PC-3 (cell line): ENCODE data around the gene MXRA7. TPM values are rescaled to one million over a fixed set of nuclear protein-coding genes. Genes with fewer than 3 reads are reported as not detected.
A peak's percentile ranks its signal among the peaks of the same experiment; 100 is the strongest.

Experiments
- ATAC-seq: fragments of 200-7000 bp; cut with Tn5 transposase; 2 replicates; pipeline ENCODE4 v1.9.1; 2020; ENCODE audit warnings: mild to moderate bottlenecking, moderate library complexity
- BruUV-seq: library from RNA; stranded (reverse); fragments of 400-500 nt; replicated peaks from 2 replicates; lab custom pipeline; 2021; lab: Mats Ljungman, UMichigan
- CTCF ChIA-PET: fragments of 300-600 bp; sonication (Branson Sonifier 250); formaldehyde crosslinking; loops from one replicate; lab custom pipeline; 2022; ENCODE audit warnings: antibody characterized with exemption; lab: Charles Lee
- POLR2A ChIA-PET: fragments of 300-600 bp; sonication (Branson Sonifier 250); formaldehyde crosslinking; loops from one replicate; lab custom pipeline; 2022; ENCODE audit warnings: antibody characterized with exemption; ENCODE audit not compliant: unreplicated experiment; lab: Charles Lee
- DNase-seq: peaks from one replicate; pipeline ENCODE4 v3.0.0-alpha.2; 2015
- H2AFZ ChIP-seq: fragments of 300-600 bp; sonication (generic); 2 replicates; pipeline ENCODE4 v1.6.0; 2016; ENCODE audit warnings: antibody characterized with exemption, low read length
- H3F3A ChIP-seq: fragments of 300-600 bp; sonication (generic); one replicate; pipeline ENCODE4 v1.6.0; 2017; ENCODE audit warnings: antibody characterized with exemption, low read length, control low read depth, mild to moderate bottlenecking; ENCODE audit not compliant: unreplicated experiment
- H3K27ac ChIP-seq: fragments of 300-600 bp; sonication (generic); 2 replicates; pipeline ENCODE4 v1.5.1; 2016; ENCODE audit warnings: mild to moderate bottlenecking, low read length
- H3K27me3 ChIP-seq: fragments of 300-600 bp; sonication (generic); 2 replicates; pipeline ENCODE4 v1.6.1; 2016; ENCODE audit warnings: low read length, mixed read lengths
- H3K36me3 ChIP-seq: fragments of 300-600 bp; sonication (generic); 2 replicates; pipeline ENCODE4 v1.6.1; 2016; ENCODE audit warnings: low read depth, mixed run types, low read length, mixed read lengths
- H3K4me1 ChIP-seq: fragments of 300-600 bp; sonication (generic); 2 replicates; pipeline ENCODE4 v1.5.1; 2016; ENCODE audit warnings: low read length; ENCODE audit not compliant: insufficient read depth
- H3K4me2 ChIP-seq: fragments of 300-600 bp; sonication (generic); 2 replicates; pipeline ENCODE4 v1.6.0; 2016; ENCODE audit warnings: low read length
- H3K4me3 ChIP-seq: fragments of 300-600 bp; sonication (generic); 2 replicates; pipeline ENCODE4 v1.5.1; 2016; ENCODE audit warnings: mild to moderate bottlenecking, low read length, mixed read lengths
- H3K79me2 ChIP-seq: fragments of 300-600 bp; sonication (generic); 2 replicates; pipeline ENCODE4 v1.6.1; 2017; ENCODE audit warnings: low read length, mixed read lengths
- H3K9ac ChIP-seq: fragments of 300-600 bp; sonication (generic); 2 replicates; pipeline ENCODE4 v1.6.0; 2016; ENCODE audit warnings: mild to moderate bottlenecking, low read length
- H3K9me2 ChIP-seq: fragments of 300-600 bp; sonication (generic); replicated peaks from 2 replicates; pipeline ENCODE4 v1.6.1; 2016; ENCODE audit warnings: mixed run types, low read length, mixed read lengths
- H3K9me3 ChIP-seq: fragments of 300-600 bp; sonication (generic); 2 replicates; pipeline ENCODE4 v1.6.1; 2016; ENCODE audit warnings: low read length, mixed read lengths
- H4K20me1 ChIP-seq: fragments of 300-600 bp; sonication (generic); 2 replicates; pipeline ENCODE4 v1.6.1; 2016; ENCODE audit warnings: low read length, mixed read lengths
- EZH2 ChIP-seq: fragments of 300-600 bp; sonication (generic); IDR thresholded peaks from one replicate; pipeline ENCODE4 v1.6.1; 2017; ENCODE audit warnings: antibody characterized with exemption, mild to moderate bottlenecking, low read length; ENCODE audit not compliant: unreplicated experiment
- EZH2phosphoT487 ChIP-seq: fragments of 300-600 bp; sonication (generic); IDR thresholded peaks from 2 replicates; pipeline ENCODE4 v1.6.1; 2018; ENCODE audit warnings: mild to moderate bottlenecking, antibody characterized with exemption, low read length, borderline replicate concordance
- intact Hi-C: fragments of 100-400 bp; cut with micrococcal nuclease; formaldehyde crosslinking; loops from 2 replicates; pipeline ENCODE4 v1.9.0; 2023
- total RNA-seq: library from RNA; depleted of rRNA; stranded (reverse); fragments of >200 nt; gene quantifications from 2 replicates; pipeline ENCODE4 v1.2.3, GENCODE V29; 2014
- TF ChIP-seq, protein P1 (sequence below): fragments of 300-600 bp; sonication (generic); conservative IDR thresholded peaks from 2 replicates; pipeline ENCODE4 v1.5.1; 2017; ENCODE audit warnings: antibody characterized with exemption, low read depth, mild to moderate bottlenecking, low read length

MXRA7 gene
- total RNA-seq, 1 experiment from 2014 or later, result 98.3 TPM

DNA sequence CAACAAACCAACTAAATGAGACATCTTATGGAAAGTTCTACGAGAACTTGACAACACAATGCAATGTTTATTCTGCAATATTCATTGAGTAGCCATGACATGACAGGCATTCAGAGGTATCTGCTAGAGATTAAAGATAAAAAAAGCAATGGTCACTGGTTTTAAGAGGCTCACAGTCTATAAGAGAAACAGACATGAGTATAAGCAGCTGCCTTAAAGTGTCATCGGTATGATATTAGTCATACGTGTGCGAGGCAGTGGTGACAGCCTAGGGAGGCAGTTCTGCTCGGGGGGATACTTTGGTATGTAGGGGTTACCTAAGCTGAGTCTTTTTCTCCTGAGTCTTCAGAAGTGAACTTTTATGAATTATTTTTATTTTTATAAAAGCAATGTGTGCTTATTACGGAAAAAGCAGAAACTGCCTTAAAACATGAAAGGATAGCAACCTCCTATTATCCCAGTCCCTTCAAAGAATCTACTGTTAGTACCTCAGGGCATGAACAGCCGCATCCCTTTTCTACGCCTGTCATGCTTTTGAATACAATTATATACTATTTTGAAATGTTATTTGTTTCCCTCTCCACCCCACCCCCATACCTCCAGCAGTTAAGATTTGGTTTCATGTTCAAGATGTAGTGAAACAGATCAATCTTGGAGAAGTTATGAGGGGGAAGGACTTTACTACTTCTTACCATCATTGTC, 75.0 kb downstream of the MXRA7 start:
- Histone ChIP-seq H2AFZ (no peak overlapping the region), H3K79me2 (no peaks in the 10 kb centered on the region), H3F3A (no peaks in the 10 kb centered on the region), H3K9me2 (no peaks in the 10 kb centered on the region), H4K20me1 (no peaks in the 10 kb centered on the region), H3K27me3 (no peaks in the 10 kb centered on the region), H3K27ac (no peak overlapping the region), H3K9me3 (no peaks in the 10 kb centered on the region), H3K4me3 (no peak overlapping the region), H3K36me3 (no peaks in the 10 kb centered on the region), H3K4me2 (no peak overlapping the region), H3K4me1 (peaks cover 2% of the 10 kb centered on the region; the same call in 1 of the 2 replicates), H3K9ac (no peak overlapping the region)
- no peak for ATAC-seq
- DNase-seq, result peak; percentile 25
- CTCF ChIA-PET, result no interaction called here
- BruUV-seq, result no TSS peak
- TF ChIP-seq EZH2, result no peak
- no peak for TF ChIP-seq EZH2phosphoT487
- TF ChIP-seq, protein P1, sequence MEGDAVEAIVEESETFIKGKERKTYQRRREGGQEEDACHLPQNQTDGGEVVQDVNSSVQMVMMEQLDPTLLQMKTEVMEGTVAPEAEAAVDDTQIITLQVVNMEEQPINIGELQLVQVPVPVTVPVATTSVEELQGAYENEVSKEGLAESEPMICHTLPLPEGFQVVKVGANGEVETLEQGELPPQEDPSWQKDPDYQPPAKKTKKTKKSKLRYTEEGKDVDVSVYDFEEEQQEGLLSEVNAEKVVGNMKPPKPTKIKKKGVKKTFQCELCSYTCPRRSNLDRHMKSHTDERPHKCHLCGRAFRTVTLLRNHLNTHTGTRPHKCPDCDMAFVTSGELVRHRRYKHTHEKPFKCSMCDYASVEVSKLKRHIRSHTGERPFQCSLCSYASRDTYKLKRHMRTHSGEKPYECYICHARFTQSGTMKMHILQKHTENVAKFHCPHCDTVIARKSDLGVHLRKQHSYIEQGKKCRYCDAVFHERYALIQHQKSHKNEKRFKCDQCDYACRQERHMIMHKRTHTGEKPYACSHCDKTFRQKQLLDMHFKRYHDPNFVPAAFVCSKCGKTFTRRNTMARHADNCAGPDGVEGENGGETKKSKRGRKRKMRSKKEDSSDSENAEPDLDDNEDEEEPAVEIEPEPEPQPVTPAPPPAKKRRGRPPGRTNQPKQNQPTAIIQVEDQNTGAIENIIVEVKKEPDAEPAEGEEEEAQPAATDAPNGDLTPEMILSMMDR, result no peak
- POLR2A ChIA-PET, result no interaction called here
- intact Hi-C loops, result no loop called here

DNA sequence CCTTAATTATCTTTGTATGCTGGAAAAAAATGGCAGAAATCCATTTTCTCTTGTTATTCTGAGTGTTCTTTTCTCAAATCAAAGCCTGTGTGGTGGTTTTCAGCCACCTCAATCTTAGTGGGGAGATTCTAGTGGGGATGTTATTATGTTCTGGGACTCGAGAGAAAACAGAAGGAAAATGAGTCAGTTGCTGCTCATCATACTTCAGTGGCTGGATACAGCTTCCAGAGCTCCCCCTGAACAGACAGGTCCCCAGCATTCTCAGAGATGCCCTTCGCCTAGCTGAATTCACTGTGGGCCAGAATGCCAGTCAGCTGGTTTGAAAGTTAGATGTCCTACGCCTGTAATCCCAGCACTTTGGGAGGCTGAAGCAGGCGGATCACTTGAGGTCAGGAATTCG, 75.7 kb downstream of the MXRA7 start:
- no peak overlapping the region for H3K27ac ChIP-seq
- H3K79me2 ChIP-seq, result no peaks in the 10 kb centered on the region

More for the DNA sequence above, 75.7 kb downstream of the MXRA7 start:
- no TSS peak for BruUV-seq
- POLR2A ChIA-PET, result interaction anchor here (0.6 kb wide), 1 partner anchor 10 kb away, joined by 3 read pairs; no protein-coding TSS in a partner anchor
- Histone ChIP-seq H4K20me1 (no peaks in the 10 kb centered on the region), H3K4me3 (no peak overlapping the region), H3K27me3 (no peaks in the 10 kb centered on the region), H3F3A (no peaks in the 10 kb centered on the region), H3K9me3 (no peaks in the 10 kb centered on the region), H3K4me2 (no peak overlapping the region), H3K36me3 (no peaks in the 10 kb centered on the region), H3K9me2 (no peaks in the 10 kb centered on the region), H2AFZ (no peak overlapping the region), H3K4me1 (no peaks in the 10 kb centered on the region), H3K9ac (no peak overlapping the region)
- DNase-seq, result no peak
- peak; percentile 24; the same call in 1 of the 2 replicates for ATAC-seq
- intact Hi-C loops, result no loop called here
- CTCF ChIA-PET, result no interaction called here
- TF ChIP-seq, protein P1, result no peak
- TF ChIP-seq EZH2, result no peak
